Colonic mucosa (tissue), 4 donors: ENCODE measurements around the gene CSMD2. TPM values are rescaled to one million over a fixed set of nuclear protein-coding genes. Genes with fewer than 3 reads are reported as not detected.

ENCODE experiments used
- DNase-seq: peaks from one replicate; pipeline ENCODE4 v3.0.0-alpha.2; 2020
- H3K27ac ChIP-seq: fragments of 200-600 bp; one replicate; pipeline ENCODE4 v1.8.0; 2021
- H3K27me3 ChIP-seq: fragments of 200-600 bp; one replicate; pipeline ENCODE4 v1.8.0; 2021
- H3K36me3 ChIP-seq: fragments of 200-600 bp; one replicate; pipeline ENCODE4 v1.8.0; 2021
- H3K4me1 ChIP-seq: fragments of 200-600 bp; one replicate; pipeline ENCODE4 v1.8.0; 2021; ENCODE audit warnings: mild to moderate bottlenecking
- H3K4me3 ChIP-seq: fragments of 200-600 bp; one replicate; pipeline ENCODE4 v1.8.0; 2021
- H3K9ac ChIP-seq, 2 donors: one replicate each; pipeline ENCODE4 v1.7.0; 2013; ENCODE audit warnings: control low read depth in 2 of 2, low read depth in 2 of 2, low read length in 2 of 2
- H3K9me3 ChIP-seq: fragments of 200-600 bp; one replicate; pipeline ENCODE4 v1.8.0; 2021
- CTCF ChIP-seq: fragments of 200-600 bp; IDR thresholded peaks from one replicate; pipeline ENCODE4 v1.8.0; 2022; ENCODE audit warnings: antibody characterized with exemption, mild to moderate bottlenecking
- intact Hi-C: fragments of 100-400 bp; cut with DNase I; formaldehyde crosslinking; loops from one replicate; pipeline ENCODE4 v1.14.1; 2022
- total RNA-seq, 2 donors: library from RNA; stranded (reverse); fragmentation: NEBNext Ultra II Directional in 1 of 2; extraction: Animal tissue kit (Norgen Biotek cat#: 25700) in 1 of 2; gene quantifications; one replicate each; pipeline ENCODE4 v1.2.1, GENCODE V29; 2021
- donor health status: healthy.
- donor health status: DM: no; HTN: no; CAD: no.
- donor health status: DM: no; HTN: no; CAD: no.

Gene CSMD2
- total RNA-seq, 2 donors from 2014 or later: 0.05 to 0.10 TPM

- Histone ChIP-seq H3K27me3 (no peaks in the 10 kb centered on the region), H3K36me3 (no peaks in the 10 kb centered on the region), H3K9me3 (no peaks in the 10 kb centered on the region), H3K27ac (no peak overlapping the region), H3K9ac (no peak overlapping the region), H3K4me3 (no peak overlapping the region), H3K4me1 (no peaks in the 10 kb centered on the region)
- TF ChIP-seq CTCF: no peak
- no peak for DNase-seq
- intact Hi-C loops: no loop called here
Measured at GRCh38 chr1:33719771-33720670, 445.0 kb downstream of the CSMD2 start.

GRCh38 chr1:33719326-33719725, 445.7 kb downstream of the CSMD2 start:
- intact Hi-C loops: no loop called here
- H3K36me3 ChIP-seq: no peaks in the 10 kb centered on the region
- no peaks in the 10 kb centered on the region for H3K27me3 ChIP-seq
- no peak overlapping the region for H3K4me3 ChIP-seq
- no peaks in the 10 kb centered on the region for H3K4me1 ChIP-seq
- no peak overlapping the region for H3K27ac ChIP-seq
- H3K9me3 ChIP-seq: no peaks in the 10 kb centered on the region
- DNase-seq: no peak
- no peak overlapping the region for H3K9ac ChIP-seq
- no peak for TF ChIP-seq CTCF

GRCh38 chr1:33718186-33718585, 446.8 kb downstream of the CSMD2 start:
- Histone ChIP-seq H3K27ac (no peak overlapping the region), H3K4me3 (no peak overlapping the region), H3K36me3 (no peaks in the 10 kb centered on the region), H3K9ac (no peak overlapping the region), H3K27me3 (no peaks in the 10 kb centered on the region), H3K4me1 (no peaks in the 10 kb centered on the region), H3K9me3 (no peaks in the 10 kb centered on the region)
- DNase-seq: no peak
- intact Hi-C loops: no loop called here
- no peak for TF ChIP-seq CTCF

GRCh38 chr1:33716976-33717688, 447.9 kb downstream of the CSMD2 start:
- no peaks in the 10 kb centered on the region for H3K36me3 ChIP-seq
- no peak overlapping the region for H3K9ac ChIP-seq
- no peaks in the 10 kb centered on the region for H3K4me1 ChIP-seq
- no peak overlapping the region for H3K4me3 ChIP-seq
- no peak for TF ChIP-seq CTCF
- no peak for DNase-seq
- H3K9me3 ChIP-seq: no peaks in the 10 kb centered on the region
- H3K27ac ChIP-seq: no peak overlapping the region
- H3K27me3 ChIP-seq: no peaks in the 10 kb centered on the region
- intact Hi-C loops: no loop called here

- Histone ChIP-seq H3K27me3 (no peaks in the 10 kb centered on the region), H3K9ac (no peak overlapping the region), H3K27ac (no peak overlapping the region), H3K36me3 (no peaks in the 10 kb centered on the region), H3K4me1 (no peaks in the 10 kb centered on the region), H3K4me3 (no peak overlapping the region), H3K9me3 (no peaks in the 10 kb centered on the region)
- intact Hi-C loops: no loop called here
- DNase-seq: no peak
- TF ChIP-seq CTCF: no peak
Measured at GRCh38 chr1:33715195-33715811, 449.7 kb downstream of the CSMD2 start.
